Right lobe of liver (tissue), 6 donors: Measurements from ENCODE around the gene AKNA. TPM values are rescaled to one million over a fixed set of nuclear protein-coding genes. Genes with fewer than 3 reads are reported as not detected.

Experiments
- ATAC-seq, 4 donors: fragments of 200-7000 bp; cut with Tn5 transposase; one replicate each; pipeline ENCODE4 v1.9.1; 2020; ENCODE audit warnings: mild to moderate bottlenecking in 4 of 4, moderate library complexity in 4 of 4
- DNase-seq, 3 donors: peaks; one replicate each; pipeline ENCODE4 v3.0.0-alpha.2; 2020
- H3K27ac ChIP-seq, 3 donors: fragments of 200-600 bp; one replicate each; pipeline ENCODE4 v1.8.0; 2022
- H3K27me3 ChIP-seq, 2 donors: fragments of 200-600 bp; one replicate each; pipeline ENCODE4 v1.8.0; 2022
- H3K36me3 ChIP-seq, 4 donors: fragments of 200-600 bp; sonication (generic) in 1 of 4; one replicate each; pipeline versions ENCODE4 v1.5.1 to v1.8.0; 2017 to 2022; ENCODE audit warnings: control low read depth in 1 of 4
- H3K4me1 ChIP-seq, 4 donors: fragments of 200-600 bp; sonication (generic) in 1 of 4; one replicate each; pipeline versions ENCODE4 v1.5.1 to v1.8.0; 2017 to 2022; ENCODE audit warnings: control low read depth in 1 of 4
- H3K4me3 ChIP-seq, 3 donors: fragments of 200-600 bp; one replicate each; pipeline ENCODE4 v1.8.0; 2022
- H3K9me3 ChIP-seq, 4 donors: fragments of 200-600 bp; sonication (generic) in 1 of 4; one replicate each; pipeline versions ENCODE4 v1.5.1 to v1.8.0; 2017 to 2022; ENCODE audit warnings: control low read depth in 1 of 4
- POLR2A ChIP-seq: fragments of 450-650 bp; IDR thresholded peaks from one replicate; pipeline ENCODE4 v1.6.1; 2017; ENCODE audit warnings: antibody characterized with exemption, mild to moderate bottlenecking
- WGBS: methylation state at CpG from one replicate; pipeline ENCODE4 v1.1.6; 2018; ENCODE audit warnings: low coverage, low lambda C conversion rate; ENCODE audit not compliant: insufficient coverage; ENCODE audit errors: missing lambda C conversion rate; 5-methylcytosine and 5-hydroxymethylcytosine counted together
- intact Hi-C, 2 donors: fragments of 100-400 bp; cut with DNase I; formaldehyde crosslinking; loops; one replicate each; pipeline versions ENCODE4 v1.11.2 to v1.14.1; 2022
- total RNA-seq, 6 experiments: library from RNA; depleted of rRNA in 2 of 6; stranded (reverse); fragments of >200 nt in 2 of 6; fragmentation: NEBNext Ultra II Directional in 3 of 6; extraction: Animal tissue kit (Norgen Biotek cat#: 25700) in 3 of 6; gene quantifications; one replicate each; pipeline versions ENCODE4 v1.1.0 to v1.2.4, GENCODE V29; 2016 to 2023
- TF ChIP-seq, protein P1 (sequence below), 4 donors: fragments of 200-600 bp in 3 of 4; fragments of 450-650 bp in 1 of 4; IDR thresholded peaks; one replicate each; pipeline versions ENCODE4 v1.5.1 to v1.8.0; 2016 to 2022; ENCODE audit warnings: antibody characterized with exemption in 4 of 4, mild to moderate bottlenecking in 2 of 4
- donor health status: DM: no; HTN: yes; CAD: no.
- donor health status: DM: no; HTN: no; CAD: no.
- donor health status: DM: no; HTN: no; CAD: no.
- donor health status: DM: no; HTN: yes; CAD: no.
- donor health status: DM: no; HTN: yes; CAD: no.

Gene AKNA
- total RNA-seq, 6 experiments from 2014 or later: 4.7 to 15.1 (median 9.8) TPM

DNA sequence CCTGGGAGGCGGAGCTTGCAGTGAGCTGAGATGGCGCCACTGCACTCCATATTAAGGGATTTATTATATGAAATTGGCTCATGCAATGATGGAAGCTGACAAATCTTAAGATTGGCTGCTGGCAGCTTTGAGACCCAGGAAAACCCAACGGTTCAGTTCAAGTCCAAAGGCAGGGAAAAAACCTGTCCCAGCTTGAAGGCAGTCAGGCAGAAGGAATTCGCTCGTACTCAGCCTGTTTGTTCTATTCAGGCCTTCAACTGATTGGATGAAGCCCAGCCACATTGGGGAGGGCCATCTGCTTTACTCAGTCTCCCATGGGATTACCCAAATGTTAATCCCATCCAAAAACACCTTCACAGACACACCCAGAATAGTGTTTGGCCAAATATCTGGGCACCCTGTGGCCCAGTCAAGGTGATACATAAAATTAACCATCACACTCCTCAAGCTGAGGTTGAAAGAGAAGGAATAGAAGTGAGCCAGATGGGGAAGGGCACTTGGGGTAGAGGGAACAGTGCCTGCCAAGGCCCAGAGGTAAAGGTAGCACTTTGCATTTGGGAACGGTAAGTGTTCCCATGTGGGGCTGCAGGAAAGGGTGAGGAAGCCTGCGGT, 73.4 kb downstream of the AKNA start:
- Histone ChIP-seq H3K9me3 (no peaks in the 10 kb centered on the region), H3K27ac (peak overlapping the region; percentile 66 to 85 (median 81)), H3K36me3 (no peaks in the 10 kb centered on the region), H3K4me3 (no peak overlapping the region), H3K4me1 (peaks cover 0 to 60% (median 26%) of the 10 kb centered on the region in 4 donors), H3K27me3 (no peaks in the 10 kb centered on the region)
- TF ChIP-seq, protein P1, sequence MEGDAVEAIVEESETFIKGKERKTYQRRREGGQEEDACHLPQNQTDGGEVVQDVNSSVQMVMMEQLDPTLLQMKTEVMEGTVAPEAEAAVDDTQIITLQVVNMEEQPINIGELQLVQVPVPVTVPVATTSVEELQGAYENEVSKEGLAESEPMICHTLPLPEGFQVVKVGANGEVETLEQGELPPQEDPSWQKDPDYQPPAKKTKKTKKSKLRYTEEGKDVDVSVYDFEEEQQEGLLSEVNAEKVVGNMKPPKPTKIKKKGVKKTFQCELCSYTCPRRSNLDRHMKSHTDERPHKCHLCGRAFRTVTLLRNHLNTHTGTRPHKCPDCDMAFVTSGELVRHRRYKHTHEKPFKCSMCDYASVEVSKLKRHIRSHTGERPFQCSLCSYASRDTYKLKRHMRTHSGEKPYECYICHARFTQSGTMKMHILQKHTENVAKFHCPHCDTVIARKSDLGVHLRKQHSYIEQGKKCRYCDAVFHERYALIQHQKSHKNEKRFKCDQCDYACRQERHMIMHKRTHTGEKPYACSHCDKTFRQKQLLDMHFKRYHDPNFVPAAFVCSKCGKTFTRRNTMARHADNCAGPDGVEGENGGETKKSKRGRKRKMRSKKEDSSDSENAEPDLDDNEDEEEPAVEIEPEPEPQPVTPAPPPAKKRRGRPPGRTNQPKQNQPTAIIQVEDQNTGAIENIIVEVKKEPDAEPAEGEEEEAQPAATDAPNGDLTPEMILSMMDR (IDR thresholded peaks at IDR 0.05): no peak
- TF ChIP-seq POLR2A: no peak
- intact Hi-C loops: no loop called here
- peak in 1 of 3 donors; percentile 46 for DNase-seq
- peak; percentile 1 to 35 (median 12) for ATAC-seq
- WGBS: 58% methylated on average over 6 of the region's 7 CpGs

DNA sequence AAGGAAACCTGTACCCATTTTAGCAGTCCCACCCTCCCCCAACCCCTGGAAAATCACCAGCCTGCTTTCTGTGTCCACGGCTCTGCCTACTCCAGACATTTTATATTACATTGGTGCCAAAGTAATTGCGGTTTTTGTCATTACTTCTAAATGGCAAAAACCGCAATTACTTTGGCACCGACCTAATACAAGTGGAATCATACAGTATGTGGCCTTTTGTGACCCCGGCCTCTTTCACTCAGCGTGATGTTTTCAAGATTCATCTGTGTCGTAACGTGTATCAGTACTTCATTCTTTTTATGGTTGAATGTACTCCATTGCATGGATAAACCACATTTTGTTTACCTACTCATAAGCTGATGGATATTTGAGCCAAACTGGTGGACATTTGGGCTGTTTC, 74.6 kb downstream of the AKNA start:
- Histone ChIP-seq H3K27ac (peak overlapping the region in 1 of 3 donors; percentile 8), H3K4me1 (peaks cover 0 to 54% (median 21%) of the 10 kb centered on the region in 4 donors), H3K36me3 (no peaks in the 10 kb centered on the region), H3K9me3 (no peaks in the 10 kb centered on the region), H3K4me3 (no peak overlapping the region), H3K27me3 (no peaks in the 10 kb centered on the region)
- DNase-seq (peak in 1 of 3 donors; percentile 36), ATAC-seq (no peak)
- TF ChIP-seq, protein P1 (IDR thresholded peaks at IDR 0.05): no peak
- TF ChIP-seq POLR2A: no peak
- 74% methylated on average over 8 of the region's 8 CpGs for WGBS
- intact Hi-C loops: no loop called here

DNA sequence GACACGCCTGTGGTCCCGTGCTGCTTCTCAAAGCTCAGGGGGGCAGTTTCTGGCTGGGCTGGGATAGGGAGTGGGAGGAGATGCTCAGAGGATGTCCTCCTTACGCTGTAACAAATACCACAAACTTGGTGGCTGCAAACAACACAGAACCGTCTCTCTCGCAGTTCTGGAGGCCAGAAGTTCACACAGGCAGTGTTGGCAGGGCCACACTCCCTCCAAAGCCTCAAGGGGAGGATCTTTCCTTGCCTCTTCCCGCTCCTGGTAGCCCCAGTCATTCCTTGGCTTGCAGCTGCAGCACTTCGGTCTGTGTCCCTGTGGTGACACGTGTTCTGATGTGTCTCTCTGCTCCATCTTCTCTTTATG, 75.3 kb downstream of the AKNA start:
- Histone ChIP-seq H3K36me3 (no peaks in the 10 kb centered on the region), H3K27me3 (no peaks in the 10 kb centered on the region), H3K27ac (peak overlapping the region in 1 of 3 donors; percentile 29), H3K9me3 (no peaks in the 10 kb centered on the region), H3K4me1 (peaks cover 0 to 54% (median 18%) of the 10 kb centered on the region in 4 donors), H3K4me3 (no peak overlapping the region)
- intact Hi-C loops: no loop called here
- 88% methylated on average over 5 of the region's 8 CpGs for WGBS
- DNase-seq (peak in 1 of 3 donors; percentile 37), ATAC-seq (no peak)
- TF ChIP-seq POLR2A: no peak
- TF ChIP-seq, protein P1 (IDR thresholded peaks at IDR 0.05): no peak

DNA sequence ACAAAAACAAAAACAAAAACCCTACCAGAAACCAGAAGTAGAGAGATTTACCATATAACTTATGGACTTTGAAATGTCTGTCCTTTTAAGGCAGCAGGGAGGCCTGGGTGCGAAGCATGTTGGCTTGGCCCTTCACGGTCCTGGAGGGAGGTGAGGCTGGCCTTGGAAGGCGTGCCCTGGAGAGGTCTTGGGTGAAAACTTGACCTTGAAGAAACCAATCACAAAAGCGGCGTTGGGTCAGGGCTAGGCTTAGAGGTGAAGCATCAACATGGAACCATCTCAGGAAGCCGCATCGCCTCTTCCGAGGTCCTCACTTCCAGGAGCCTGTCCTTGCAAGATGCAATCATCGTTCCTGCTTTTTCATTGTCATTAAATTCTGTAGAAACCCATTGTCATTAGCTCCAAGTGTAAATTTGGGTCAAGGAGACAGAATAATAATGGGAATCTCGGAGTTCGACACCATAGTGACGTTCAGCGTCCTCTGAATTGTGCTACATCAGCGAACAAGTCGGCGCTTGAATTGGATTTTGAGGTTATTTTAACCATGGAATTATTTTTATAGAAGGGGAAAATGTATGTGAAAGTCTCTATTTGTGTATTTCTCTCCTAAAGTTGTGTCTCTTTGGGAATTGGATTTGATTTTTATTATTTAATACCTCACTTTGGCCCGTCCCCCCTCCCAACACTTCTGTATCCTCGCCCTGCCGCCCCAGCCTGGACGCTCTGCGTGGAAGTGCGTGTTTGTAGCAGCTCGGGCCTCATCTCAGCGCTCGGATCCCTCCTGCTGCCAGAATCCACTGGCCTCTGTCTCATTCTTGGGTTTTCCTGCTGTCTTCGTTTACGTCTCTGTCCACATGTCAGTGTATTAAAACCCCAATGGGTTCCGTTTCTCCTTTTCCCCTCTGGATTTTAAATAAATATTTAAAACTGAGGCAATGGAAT, 75.9 kb downstream of the AKNA start:
- H3K9me3 ChIP-seq: no peaks in the 10 kb centered on the region
- DNase-seq (peak in 1 of 3 donors; percentile 36), ATAC-seq (no peak)
- no peak overlapping the region for H3K27ac ChIP-seq
- no peaks in the 10 kb centered on the region for H3K36me3 ChIP-seq
- H3K4me1 ChIP-seq: peaks cover 0 to 49% (median 14%) of the 10 kb centered on the region in 4 donors
- H3K4me3 ChIP-seq: no peak overlapping the region
- WGBS: 93% methylated on average over 25 of the region's 28 CpGs
- TF ChIP-seq, protein P1 (IDR thresholded peaks at IDR 0.05): no peak
- no peak for TF ChIP-seq POLR2A
- H3K27me3 ChIP-seq: no peaks in the 10 kb centered on the region
- intact Hi-C loops: no loop called here
